HepG2 (cell line): ENCODE data around the gene PROCR. TPM values are rescaled to one million over a fixed set of nuclear protein-coding genes. Genes with fewer than 3 reads are reported as not detected.

Experiments used
- ARID2 ChIP-seq: sonication (generic); formaldehyde crosslinking; IDR thresholded peaks from 2 replicates; pipeline ENCODE4 v1.8.1; 2022; ENCODE audit warnings: mild to moderate bottlenecking, missing genetic modification reagents, borderline replicate concordance
- ATF6 ChIP-seq: sonication (generic); formaldehyde crosslinking; conservative IDR thresholded peaks from 2 replicates; pipeline ENCODE4 v1.4.0; 2020; ENCODE audit warnings: missing genetic modification reagents
- BCL3 ChIP-seq: sonication (generic); formaldehyde crosslinking; IDR thresholded peaks from 2 replicates; pipeline ENCODE4 v1.5.1; 2020; ENCODE audit warnings: mild to moderate bottlenecking, missing genetic modification reagents, moderate library complexity
- DMAP1 ChIP-seq: IDR thresholded peaks from 2 replicates; pipeline ENCODE4 v1.6.1; 2016
- ELF4 ChIP-seq: sonication (generic); formaldehyde crosslinking; IDR thresholded peaks from 2 replicates; pipeline ENCODE4 v1.5.0; 2020; ENCODE audit warnings: missing genetic modification reagents, mild to moderate bottlenecking, moderate library complexity, borderline replicate concordance
- ERF ChIP-seq: IDR thresholded peaks from 2 replicates; pipeline ENCODE4 v1.6.1; 2018; ENCODE audit warnings: missing biosample characterization, missing genetic modification reagents
- GABPB1 ChIP-seq: IDR thresholded peaks from 2 replicates; pipeline ENCODE4 v1.6.1; 2016; ENCODE audit warnings: mild to moderate bottlenecking, missing genetic modification reagents, moderate library complexity, missing compliant biosample characterization
- GFI1 ChIP-seq: sonication (generic); formaldehyde crosslinking; IDR thresholded peaks from 2 replicates; pipeline ENCODE4 v1.5.0; 2020; ENCODE audit warnings: missing genetic modification reagents, mild to moderate bottlenecking, borderline replicate concordance
- HMGXB3 ChIP-seq: sonication (generic); formaldehyde crosslinking; IDR thresholded peaks from 2 replicates; pipeline ENCODE4 v1.4.0; 2020; ENCODE audit warnings: missing genetic modification reagents, borderline replicate concordance
- IRX3 ChIP-seq: sonication (generic); formaldehyde crosslinking; IDR thresholded peaks from 2 replicates; pipeline ENCODE4 v1.8.1; 2023; ENCODE audit warnings: mild to moderate bottlenecking, low read depth, missing genetic modification reagents, borderline replicate concordance
- PATZ1 ChIP-seq: sonication (generic); formaldehyde crosslinking; IDR thresholded peaks from 2 replicates; pipeline ENCODE4 v1.4.0; 2020; ENCODE audit warnings: missing genetic modification reagents
- REPIN1 ChIP-seq: sonication (generic); formaldehyde crosslinking; IDR thresholded peaks from 2 replicates; pipeline ENCODE4 v1.8.0; 2022; ENCODE audit warnings: missing genetic modification reagents, low read depth, mild to moderate bottlenecking, borderline replicate concordance
- SOX13 ChIP-seq, 3 experiments: fragments of 450-650 bp in 1 of 3; sonication (generic) in 1 of 3; formaldehyde crosslinking in 1 of 3; IDR thresholded peaks in 2 of 3; conservative IDR thresholded peaks in 1 of 3; 2 replicates each; pipeline versions ENCODE4 v1.5.0 to v1.6.1; 2016 to 2020; ENCODE audit warnings: antibody characterized with exemption in 1 of 3, mild to moderate bottlenecking in 1 of 3, missing compliant biosample characterization in 1 of 3, missing genetic modification reagents in 1 of 3, moderate library complexity in 1 of 3
- ZMAT3 ChIP-seq: sonication (generic); formaldehyde crosslinking; conservative IDR thresholded peaks from 2 replicates; pipeline ENCODE4 v1.7.0; 2021; ENCODE audit warnings: missing genetic modification reagents
- ZNF121 ChIP-seq: sonication (generic); formaldehyde crosslinking; IDR thresholded peaks from 2 replicates; pipeline ENCODE4 v1.5.0; 2020; ENCODE audit warnings: mild to moderate bottlenecking, missing genetic modification reagents
- ZNF180 ChIP-seq: sonication (generic); formaldehyde crosslinking; IDR thresholded peaks from 2 replicates; pipeline ENCODE4 v1.4.0; 2020; ENCODE audit warnings: low read depth, missing genetic modification reagents, borderline replicate concordance
- ZNF251 ChIP-seq: sonication (generic); formaldehyde crosslinking; IDR thresholded peaks from 2 replicates; pipeline ENCODE4 v1.9.0; 2021; ENCODE audit warnings: mild to moderate bottlenecking, missing genetic modification reagents
- ZNF7 ChIP-seq: IDR thresholded peaks from 2 replicates; pipeline ENCODE4 v1.6.1; 2016; ENCODE audit warnings: missing biosample characterization, missing genetic modification reagents
- polyA plus RNA-seq, 8 experiments: library from polyadenylated mRNA; depleted of rRNA in 3 of 8; stranded (reverse) in 7 of 8; unstranded in 1 of 8; fragments of >200 nt; fragmentation: Illumina TruSeq in 4 of 8; extraction: Trizol in 4 of 8; gene quantifications; 2 replicates each; pipeline versions ENCODE4 v1.2.1 to v1.2.3, GENCODE V29; 2011 to 2016; ENCODE audit warnings: low read depth in 4 of 8, missing spikeins in 1 of 8, mixed read lengths in 1 of 8; ENCODE audit not compliant: insufficient read depth in 1 of 8
- total RNA-seq, 5 experiments: library from RNA; depleted of rRNA; stranded (reverse); fragments of >200 nt; fragmentation: Illumina TruSeq; extraction: Trizol; gene quantifications; 2 replicates each; pipeline ENCODE4 v1.2.3, GENCODE V29; 2016; ENCODE audit warnings: low read depth in 1 of 5

PROCR gene
- total and polyA plus RNA-seq, 2 of the 13 experiments (the other 11 are each of a cell fraction or from before 2014, with no cell fraction given) = 1.4 to 1.7 TPM

- TF ChIP-seq ATF6 (0 out of 2 replicates have a peak, but pooled peaks have one; percentile 41), HMGXB3 (CRISPR knock-in tag) (peak; percentile 95), ZMAT3 (peak; percentile 71; the same call in 1 of the 2 replicates), ZNF121 (peak; percentile 56), SOX13 (IDR thresholded peaks at IDR 0.05) (peak; percentile 11; the same call in 1 of the 2 replicates), SOX13 (CRISPR knock-in tag; conservative IDR thresholded peaks at IDR 0.05 in 1 of 2, IDR thresholded peaks at IDR 0.05 in 1 of 2) (peak in 1 of 2 experiments; percentile 55; a peak in 2 of 4 replicates), PATZ1 (peak; percentile 69), REPIN1 (CRISPR knock-in tag) (peak; percentile 92; the same call in 1 of the 2 replicates), ZNF7 (no peak), GFI1 (CRISPR knock-in tag) (peak; percentile 50; the same call in 1 of the 2 replicates), ZNF251 (CRISPR knock-in tag) (no peak), BCL3 (CRISPR knock-in tag) (peak; percentile 65), ZNF180 (0 out of 2 replicates have a peak, but pooled peaks have one; percentile 41), DMAP1 (CRISPR knock-in tag) (peak; percentile 83), ELF4 (CRISPR knock-in tag) (peak; percentile 100), IRX3 (CRISPR knock-in tag) (peak; percentile 93), GABPB1 (peak; percentile 96), ARID2 (peak; percentile 96; the same call in 1 of the 2 replicates), ERF (CRISPR knock-in tag) (peak; percentile 71)
These were observed 24.8 kb upstream of the PROCR start, which contains the start of gene EDEM2 (continued) for GRCh38 chr20:35146920-35147574.
